Large intestine (tissue), 3 donors: ENCODE data around the gene DGKH. TPM values are rescaled to one million over a fixed set of nuclear protein-coding genes. Genes with fewer than 3 reads are reported as not detected.
A peak's percentile ranks its signal among the peaks of the same experiment; 100 is the strongest.
"Not testable (repeated sequence)": the region's sequence is repeated elsewhere in the genome, so short reads cannot be mapped to it uniquely, and the experiment has no call there.

Source experiments
- DNase-seq, 2 donors: peaks; one replicate each; pipeline versions ENCODE4 v3.0.0 to v3.0.0-alpha.2; 2013
- H3K27ac ChIP-seq: one replicate; pipeline ENCODE4 v1.5.1; 2013; ENCODE audit warnings: low read length
- H3K27me3 ChIP-seq: 2 replicates; pipeline ENCODE4 v1.6.1; 2013; ENCODE audit warnings: low read length; ENCODE audit not compliant: control insufficient read depth, insufficient read depth
- H3K36me3 ChIP-seq: 2 replicates; pipeline ENCODE4 v1.6.1; 2013; ENCODE audit warnings: low read length; ENCODE audit not compliant: control insufficient read depth, insufficient read depth
- H3K4me1 ChIP-seq: one replicate; pipeline ENCODE4 v1.6.1; 2013; ENCODE audit warnings: low read length; ENCODE audit not compliant: control insufficient read depth, insufficient read depth
- H3K4me3 ChIP-seq: one replicate; pipeline ENCODE4 v1.5.1; 2013; ENCODE audit warnings: low read length
- H3K9me3 ChIP-seq: one replicate; pipeline ENCODE4 v1.6.1; 2013; ENCODE audit warnings: mild to moderate bottlenecking, low read depth, low read length, moderate library complexity; ENCODE audit not compliant: control insufficient read depth
- WGBS: methylation state at CpG from one replicate; pipeline ENCODE4 v1.1.5; 2013; ENCODE audit warnings: low lambda C conversion rate; ENCODE audit not compliant: insufficient coverage; 5-methylcytosine and 5-hydroxymethylcytosine counted together
- polyA plus RNA-seq: library from polyadenylated mRNA; unstranded; fragments of 120-200 nt; gene quantifications from one replicate; pipeline ENCODE4 v1.2.1, GENCODE V29; 2013

Gene DGKH
- polyA plus RNA-seq, 1 donor, result 6.9 TPM

DNA sequence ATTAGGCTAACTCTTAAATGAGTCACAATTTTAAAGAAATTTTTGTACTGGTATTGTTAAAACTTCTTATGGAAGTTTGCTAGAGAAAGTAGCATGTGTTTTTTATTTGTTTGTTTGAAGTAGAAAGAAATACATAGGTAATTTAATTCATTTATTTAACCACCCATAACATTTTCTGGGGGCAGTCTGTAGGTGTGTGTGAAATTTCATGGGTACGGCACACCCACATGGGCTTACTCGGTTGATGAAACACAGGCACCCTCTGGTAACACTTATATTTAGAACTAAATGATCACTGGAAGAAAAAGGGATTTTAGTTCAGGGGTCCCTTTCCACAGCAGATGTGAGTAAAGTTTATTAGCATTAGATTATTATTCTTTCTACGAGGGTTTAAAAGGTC is 88.1 kb downstream of the DGKH start:
- Histone ChIP-seq H3K36me3 (peaks cover 4% of the 10 kb centered on the region), H3K27me3 (no peaks in the 10 kb centered on the region), H3K27ac (no peak overlapping the region), H3K9me3 (no peaks in the 10 kb centered on the region), H3K4me1 (no peaks in the 10 kb centered on the region), H3K4me3 (no peak overlapping the region)
- 80% methylated on average over 2 of the region's 3 CpGs for WGBS
- DNase-seq, result no peak

DNA sequence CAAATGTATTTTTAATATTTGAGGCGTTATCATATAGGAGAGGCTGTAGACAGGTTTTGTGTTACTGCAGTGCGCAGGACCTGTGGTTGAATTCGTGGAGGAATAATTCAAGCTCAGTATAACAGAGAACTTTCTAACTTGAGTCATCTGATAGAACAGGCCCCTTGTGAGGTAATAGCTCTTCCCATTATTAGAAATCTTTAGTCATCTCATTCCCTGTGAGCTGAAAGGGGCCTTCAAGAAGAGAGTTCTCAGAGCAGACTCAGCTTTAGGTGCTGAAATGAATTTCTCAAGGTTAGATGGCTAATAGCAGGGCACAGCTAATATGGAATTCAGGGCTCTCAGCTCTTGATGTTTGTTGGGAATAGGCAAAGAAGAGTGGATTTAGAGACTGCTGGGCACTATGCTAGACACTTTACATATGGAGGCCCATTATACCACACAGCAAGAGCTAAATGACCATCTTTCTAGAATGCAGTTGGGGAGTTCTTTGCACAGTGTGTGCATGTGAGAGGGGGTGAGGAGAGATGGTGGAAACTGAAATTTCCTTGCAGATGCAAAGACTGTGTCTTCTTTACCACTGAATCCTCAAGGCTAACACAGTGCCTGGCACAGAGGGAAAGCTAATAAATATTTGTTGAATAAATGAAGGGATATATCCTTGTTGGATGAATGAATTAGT is 89.5 kb downstream of the DGKH start:
- Histone ChIP-seq H3K9me3 (no peaks in the 10 kb centered on the region), H3K36me3 (peaks cover 4% of the 10 kb centered on the region), H3K27ac (no peak overlapping the region), H3K4me1 (no peaks in the 10 kb centered on the region), H3K27me3 (no peaks in the 10 kb centered on the region), H3K4me3 (no peak overlapping the region)
- no CpG with 5 or more reads among the region's 3 CpGs for whole genome bisulfite sequencing
- DNase-seq, result no peak

DNA sequence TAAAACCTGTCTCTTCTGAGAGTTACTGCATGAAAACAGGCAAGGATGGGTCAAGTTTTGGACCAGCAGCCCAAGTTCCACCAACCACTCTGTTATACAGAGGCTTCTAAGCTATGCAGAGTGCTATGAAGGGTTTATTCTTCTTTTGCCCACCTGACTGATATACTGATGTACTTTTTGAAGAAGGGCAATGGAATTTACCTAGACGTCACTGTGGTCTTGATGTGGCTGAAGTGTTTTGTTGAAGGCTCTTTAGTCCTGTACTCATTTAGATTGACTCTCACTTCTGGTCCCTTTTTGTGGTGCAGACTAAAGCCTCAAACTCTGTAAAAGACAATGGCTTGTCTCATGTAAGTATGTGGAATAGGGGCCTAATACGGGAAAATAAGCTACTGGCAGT is 92.0 kb downstream of the DGKH start:
- no peak for DNase-seq
- no peaks in the 10 kb centered on the region for H3K4me1 ChIP-seq
- WGBS, result 0% methylated on average over 1 of the region's 2 CpGs
- H3K4me3 ChIP-seq, result no peak overlapping the region
- H3K36me3 ChIP-seq, result peaks cover 4% of the 10 kb centered on the region
- H3K9me3 ChIP-seq, result no peaks in the 10 kb centered on the region
- H3K27me3 ChIP-seq, result no peaks in the 10 kb centered on the region
- no peak overlapping the region for H3K27ac ChIP-seq

DNA sequence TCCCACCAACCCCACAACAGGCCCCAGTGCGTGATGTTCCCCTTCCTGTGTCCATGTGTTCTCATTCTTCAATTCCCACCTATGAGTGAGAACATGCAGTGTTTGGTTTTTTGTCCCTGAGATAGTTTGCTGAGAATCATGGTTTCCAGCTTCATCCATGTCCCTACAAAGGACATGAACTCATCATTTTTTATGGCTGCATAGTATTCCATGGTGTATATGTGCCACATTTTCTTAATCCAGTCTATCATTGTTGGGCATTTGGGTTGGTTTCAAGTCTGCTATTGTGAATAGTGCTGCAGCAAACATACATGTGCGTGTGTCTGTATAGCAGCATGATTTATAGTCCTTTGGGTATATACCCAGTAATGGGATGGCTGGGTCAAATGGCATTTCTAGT is 92.6 kb downstream of the DGKH start:
- H3K9me3 ChIP-seq, result not testable (repeated sequence)

DNA sequence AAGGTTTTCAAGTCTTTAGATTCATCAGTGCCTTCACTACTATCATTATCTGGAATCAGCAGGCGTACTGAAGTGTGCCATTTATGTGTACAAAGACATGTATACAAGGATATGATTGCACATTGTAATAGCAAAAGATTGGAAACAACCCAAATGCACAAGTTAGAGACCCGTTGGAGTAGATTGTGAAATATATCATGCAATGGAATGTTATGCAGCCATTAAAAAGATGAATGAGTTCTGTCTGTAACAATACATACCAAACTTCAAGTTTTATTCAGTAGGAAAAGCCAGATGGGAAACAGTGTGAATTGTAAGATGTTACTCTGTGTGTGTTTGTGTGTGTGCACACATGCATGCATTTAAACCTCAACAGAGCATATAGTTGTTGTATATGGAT is 97.9 kb downstream of the DGKH start:
- no CpG with 5 or more reads among the region's 2 CpGs for WGBS

More for the DNA sequence above, 92.6 kb downstream of the DGKH start:
- H3K4me1 ChIP-seq, DNase-seq, H3K4me3 ChIP-seq, H3K27ac ChIP-seq, H3K27me3 ChIP-seq, H3K36me3 ChIP-seq: not testable (repeated sequence)
- no CpG with 5 or more reads among the region's 2 CpGs for WGBS

DNA sequence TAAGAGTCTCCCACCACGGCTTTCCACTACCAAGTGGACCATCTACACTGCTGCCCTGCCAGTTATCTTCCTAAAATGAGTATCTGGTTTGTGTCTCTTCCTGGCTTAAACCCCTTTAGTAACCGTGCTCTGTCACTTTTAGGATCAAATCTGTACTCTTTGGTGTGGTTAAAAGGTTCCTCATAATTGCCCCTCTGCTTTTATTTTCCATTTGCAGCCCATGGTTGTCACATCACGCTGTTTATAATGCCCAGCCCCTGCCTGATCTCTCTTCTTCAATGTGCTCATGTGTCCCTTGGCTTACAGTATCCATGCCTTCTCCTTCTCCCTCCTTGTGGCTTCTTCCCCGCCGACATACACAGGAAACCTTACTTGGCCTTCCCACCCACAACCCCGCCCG is 100.1 kb downstream of the DGKH start:
- 90% methylated on average over 2 of the region's 7 CpGs for WGBS
- Histone ChIP-seq H3K36me3 (no peaks in the 10 kb centered on the region), H3K27me3 (no peaks in the 10 kb centered on the region), H3K4me1 (no peaks in the 10 kb centered on the region), H3K27ac (no peak overlapping the region), H3K9me3 (no peaks in the 10 kb centered on the region), H3K4me3 (no peak overlapping the region)
- DNase-seq, result no peak

More for the DNA sequence above, 97.9 kb downstream of the DGKH start:
- DNase-seq, result no peak
- Histone ChIP-seq H3K4me3 (no peak overlapping the region), H3K27me3 (no peaks in the 10 kb centered on the region), H3K36me3 (no peaks in the 10 kb centered on the region), H3K9me3 (no peaks in the 10 kb centered on the region), H3K4me1 (no peaks in the 10 kb centered on the region), H3K27ac (no peak overlapping the region)

GRCh38 chr13:42149136-42149535 is 100.7 kb downstream of the DGKH start:
- no CpG with 5 or more reads among the region's 4 CpGs for WGBS
- peak in 1 of 2 donors; percentile 17 for DNase-seq
- Histone ChIP-seq H3K9me3 (no peaks in the 10 kb centered on the region), H3K27ac (no peak overlapping the region), H3K4me3 (no peak overlapping the region), H3K27me3 (no peaks in the 10 kb centered on the region), H3K36me3 (no peaks in the 10 kb centered on the region), H3K4me1 (no peaks in the 10 kb centered on the region)

GRCh38 chr13:42151781-42152180 is 103.3 kb downstream of the DGKH start:
- H3K4me1 ChIP-seq, result no peaks in the 10 kb centered on the region
- WGBS, result 75% methylated on average over 1 of the region's 1 CpG
- H3K27ac ChIP-seq, result no peak overlapping the region
- no peaks in the 10 kb centered on the region for H3K9me3 ChIP-seq
- H3K27me3 ChIP-seq, result no peaks in the 10 kb centered on the region
- H3K4me3 ChIP-seq, result no peak overlapping the region
- DNase-seq, result no peak
- H3K36me3 ChIP-seq, result peaks cover 6% of the 10 kb centered on the region

- DNase-seq, result no peak
- WGBS, result no CpG with 5 or more reads among the region's 4 CpGs
- H3K4me3 ChIP-seq, result no peak overlapping the region
- H3K9me3 ChIP-seq, result no peaks in the 10 kb centered on the region
- no peak overlapping the region for H3K27ac ChIP-seq
- peaks cover 6% of the 10 kb centered on the region for H3K36me3 ChIP-seq
- no peaks in the 10 kb centered on the region for H3K27me3 ChIP-seq
- H3K4me1 ChIP-seq, result no peaks in the 10 kb centered on the region
These were observed 104.0 kb downstream of the DGKH start for GRCh38 chr13:42152495-42152894.

DNA sequence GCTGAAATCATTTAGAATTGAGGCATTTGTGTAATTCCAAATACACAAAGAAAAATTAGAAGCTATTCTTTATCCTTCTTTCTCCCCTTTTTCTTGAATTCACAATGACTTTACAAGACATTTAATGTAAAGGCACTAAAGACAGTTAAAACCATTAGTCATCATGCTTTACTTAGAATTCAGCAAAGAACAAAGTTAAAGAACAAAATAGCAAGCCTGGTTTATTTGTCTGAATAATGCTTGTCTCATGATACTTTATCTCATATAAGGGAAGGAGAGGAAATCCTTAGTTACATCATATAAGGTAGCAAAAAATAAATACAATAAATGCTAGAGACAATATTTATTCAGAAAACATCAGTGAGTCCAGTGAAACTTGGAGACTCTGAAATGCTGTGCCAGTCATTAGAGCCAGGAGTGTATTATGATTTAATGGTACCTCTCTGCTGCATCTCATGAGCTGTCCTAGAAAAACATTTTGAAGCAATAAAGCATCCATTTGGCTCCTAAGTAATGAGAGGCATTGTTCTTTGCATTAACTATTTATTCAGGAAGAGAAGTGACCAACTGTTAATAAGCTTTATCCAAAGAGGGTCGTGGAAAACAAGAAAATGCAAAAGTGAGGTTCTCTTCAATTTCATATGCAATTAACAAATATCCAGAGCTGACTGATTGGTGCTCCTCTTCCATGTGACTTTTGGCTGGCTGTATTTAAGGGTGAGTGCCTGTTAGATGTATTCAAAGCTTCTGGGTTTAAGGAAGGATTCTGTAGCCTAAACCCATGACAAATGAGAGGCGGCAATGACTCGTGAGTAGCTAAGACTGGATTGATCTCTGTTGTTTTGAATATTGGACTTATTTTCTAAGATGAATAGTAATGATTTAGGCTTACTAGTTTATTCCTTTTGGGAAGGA is 105.0 kb downstream of the DGKH start:
- no peak for DNase-seq
- Histone ChIP-seq H3K4me1 (no peaks in the 10 kb centered on the region), H3K4me3 (no peak overlapping the region), H3K27me3 (no peaks in the 10 kb centered on the region), H3K27ac (no peak overlapping the region), H3K9me3 (no peaks in the 10 kb centered on the region), H3K36me3 (peaks cover 6% of the 10 kb centered on the region)
- no CpG with 5 or more reads among the region's 3 CpGs for WGBS
